Skeletal muscle satellite cell (primary cell): Measurements from ENCODE around the gene ARL4D.
"Not testable (repeated sequence)": the region's sequence is repeated elsewhere in the genome, so short reads cannot be mapped to it uniquely, and the experiment has no call there.

Experiments used
- H3K27me3 ChIP-seq: 2 replicates; pipeline ENCODE4 v1.7.0; 2013; ENCODE audit warnings: low read length; ENCODE audit not compliant: control insufficient read depth, insufficient read depth
- H3K36me3 ChIP-seq: 2 replicates; pipeline ENCODE4 v1.7.0; 2013; ENCODE audit warnings: mild to moderate bottlenecking, control low read depth, low read length; ENCODE audit not compliant: insufficient read depth
- H3K4me1 ChIP-seq: 2 replicates; pipeline ENCODE4 v1.7.0; 2013; ENCODE audit warnings: low read length; ENCODE audit not compliant: control insufficient read depth, insufficient read depth
- H3K4me2 ChIP-seq: 2 replicates; pipeline ENCODE4 v1.7.0; 2013; ENCODE audit warnings: mild to moderate bottlenecking, low read length
- H3K4me3 ChIP-seq: 2 replicates; pipeline ENCODE4 v1.7.0; 2013; ENCODE audit warnings: low read length
- H3K9ac ChIP-seq: 2 replicates; pipeline ENCODE4 v1.7.0; 2013; ENCODE audit warnings: mild to moderate bottlenecking, low read depth, low read length, moderate library complexity
- H3K9me3 ChIP-seq: replicated peaks from 2 replicates; pipeline ENCODE4 v1.7.0; 2013; ENCODE audit warnings: mild to moderate bottlenecking, control low read depth, low read length

ARL4D gene

GRCh38 chr17:43360739-43361505 lies 37.9 kb upstream of the ARL4D start:
- no peaks in the 10 kb centered on the region for H3K36me3 ChIP-seq
- peak overlapping the region; percentile 93 for H3K4me2 ChIP-seq
- H3K4me1 ChIP-seq = peaks cover 29% of the 10 kb centered on the region
- peak overlapping the region; percentile 76 for H3K4me3 ChIP-seq
- H3K9ac ChIP-seq = peak overlapping the region; percentile 83
- no peaks in the 10 kb centered on the region for H3K27me3 ChIP-seq
- H3K9me3 ChIP-seq = no peaks in the 10 kb centered on the region

GRCh38 chr17:43363181-43363925 lies 35.4 kb upstream of the ARL4D start:
- Histone ChIP-seq H3K9me3 (no peaks in the 10 kb centered on the region), H3K9ac (no peak overlapping the region), H3K4me3 (no peak overlapping the region), H3K27me3 (no peaks in the 10 kb centered on the region), H3K36me3 (no peaks in the 10 kb centered on the region), H3K4me2 (no peak overlapping the region), H3K4me1 (peaks cover 23% of the 10 kb centered on the region)

- H3K9me3 ChIP-seq = no peaks in the 10 kb centered on the region
- no peaks in the 10 kb centered on the region for H3K36me3 ChIP-seq
- H3K4me3 ChIP-seq = no peak overlapping the region
- peaks cover 27% of the 10 kb centered on the region for H3K4me1 ChIP-seq
- H3K9ac ChIP-seq = no peak overlapping the region
- no peaks in the 10 kb centered on the region for H3K27me3 ChIP-seq
- H3K4me2 ChIP-seq = no peak overlapping the region
Observed at GRCh38 chr17:43363926-43364285, 34.9 kb upstream of the ARL4D start.

- Histone ChIP-seq H3K27me3 (no peaks in the 10 kb centered on the region), H3K4me1 (peaks cover 27% of the 10 kb centered on the region), H3K9me3 (no peaks in the 10 kb centered on the region), H3K9ac (no peak overlapping the region), H3K36me3 (no peaks in the 10 kb centered on the region), H3K4me3 (no peak overlapping the region), H3K4me2 (no peak overlapping the region)
Observed at GRCh38 chr17:43365356-43365755, 33.4 kb upstream of the ARL4D start.

- H3K36me3 ChIP-seq, H3K27me3 ChIP-seq, H3K9ac ChIP-seq, H3K4me3 ChIP-seq, H3K4me2 ChIP-seq, H3K9me3 ChIP-seq: not testable (repeated sequence)
- peaks cover 25% of the 10 kb centered on the region for H3K4me1 ChIP-seq
Observed at GRCh38 chr17:43365921-43366320, 32.9 kb upstream of the ARL4D start.

- Histone ChIP-seq H3K9me3 (no peaks in the 10 kb centered on the region), H3K27me3 (no peaks in the 10 kb centered on the region), H3K4me1 (peaks cover 25% of the 10 kb centered on the region), H3K4me2 (peak overlapping the region; percentile 77), H3K4me3 (peak overlapping the region; percentile 53), H3K36me3 (no peaks in the 10 kb centered on the region), H3K9ac (peak overlapping the region; percentile 38)
Observed at GRCh38 chr17:43366891-43367736, 31.7 kb upstream of the ARL4D start.

- Histone ChIP-seq H3K4me2 (peak overlapping the region; percentile 77), H3K9ac (peak overlapping the region; percentile 85), H3K36me3 (no peaks in the 10 kb centered on the region), H3K9me3 (no peaks in the 10 kb centered on the region), H3K4me3 (peak overlapping the region; percentile 57), H3K27me3 (no peaks in the 10 kb centered on the region), H3K4me1 (peaks cover 25% of the 10 kb centered on the region)
Observed at GRCh38 chr17:43367737-43368242, 31.0 kb upstream of the ARL4D start.

- Histone ChIP-seq H3K4me1 (peaks cover 25% of the 10 kb centered on the region), H3K36me3 (no peaks in the 10 kb centered on the region), H3K4me3 (peak overlapping the region; percentile 57), H3K9ac (peak overlapping the region; percentile 85), H3K4me2 (peak overlapping the region; percentile 73), H3K27me3 (no peaks in the 10 kb centered on the region), H3K9me3 (no peaks in the 10 kb centered on the region)
Observed at GRCh38 chr17:43368740-43369506, 29.9 kb upstream of the ARL4D start.

GRCh38 chr17:43369986-43370385 lies 28.8 kb upstream of the ARL4D start:
- peak overlapping the region; percentile 73 for H3K4me2 ChIP-seq
- H3K4me3 ChIP-seq = peak overlapping the region; percentile 57

GRCh38 chr17:43371227-43371821 lies 27.5 kb upstream of the ARL4D start:
- Histone ChIP-seq H3K4me3 (no peak overlapping the region), H3K36me3 (no peaks in the 10 kb centered on the region), H3K9me3 (no peaks in the 10 kb centered on the region), H3K4me1 (peaks cover 25% of the 10 kb centered on the region), H3K9ac (no peak overlapping the region), H3K27me3 (no peaks in the 10 kb centered on the region), H3K4me2 (no peak overlapping the region)

More at GRCh38 chr17:43369986-43370385, 28.8 kb upstream of the ARL4D start:
- Histone ChIP-seq H3K9me3 (no peaks in the 10 kb centered on the region), H3K4me1 (peaks cover 25% of the 10 kb centered on the region), H3K27me3 (no peaks in the 10 kb centered on the region), H3K36me3 (no peaks in the 10 kb centered on the region), H3K9ac (peak overlapping the region; percentile 85)
